ENCODE data around the gene LARP6. TPM values are rescaled to one million over a fixed set of nuclear protein-coding genes. Genes with fewer than 3 reads are reported as not detected.

The LARP6 gene
- total RNA-seq, 1 experiment from 2014 or later = 31.2 TPM

DNA sequence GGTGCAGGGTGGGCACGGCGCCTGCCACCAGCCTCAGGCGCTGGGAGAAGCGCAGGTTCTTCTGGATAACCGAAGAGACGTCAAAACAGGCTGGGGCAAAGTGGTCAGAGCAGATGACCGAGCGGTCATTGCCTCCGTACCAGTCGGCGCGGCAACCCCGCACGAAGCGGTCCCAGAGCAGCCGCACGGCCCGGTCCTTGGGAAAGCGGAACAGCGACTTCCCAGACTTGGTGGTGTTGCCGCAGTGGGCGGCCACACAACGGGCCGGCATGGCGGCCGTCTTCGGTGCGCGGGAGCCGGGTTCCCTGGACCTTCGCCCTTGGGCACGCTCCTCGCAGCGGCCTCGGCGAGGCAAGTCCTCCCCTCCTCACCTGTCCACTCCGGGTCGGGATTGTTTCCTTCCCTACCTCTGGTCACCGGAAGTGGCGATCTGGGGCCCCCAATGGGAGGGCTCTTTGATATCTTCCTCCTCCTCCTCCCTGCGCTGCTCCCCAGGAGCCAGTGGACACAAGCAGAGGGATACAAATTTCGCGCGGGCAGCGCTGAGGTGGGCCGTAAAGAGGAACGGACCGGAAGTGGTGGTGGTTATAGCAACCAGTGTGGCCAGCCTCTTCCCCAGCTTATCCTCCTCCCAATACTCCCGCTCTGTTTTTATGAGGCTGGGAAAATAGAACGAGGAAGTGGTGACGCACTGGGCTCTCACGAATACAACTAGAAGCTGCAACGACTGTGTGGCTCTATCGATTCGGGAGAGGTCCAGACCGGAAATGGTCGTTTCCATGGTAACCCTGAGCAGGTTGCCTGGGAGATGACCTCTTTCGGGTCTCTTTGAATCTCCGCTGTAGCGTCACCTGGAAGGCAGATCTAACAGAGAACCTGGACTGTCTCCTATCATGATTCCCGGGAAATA is 38.3 kb upstream of the LARP6 start, which contains the start of the genes LRRC49 and THAP10:
Gene LRRC49, plus strand, starts transcription at position 825 of the 910 bp plus-strand sequence. Its CDS starts 69 bp downstream, at position 894.
Gene THAP10, minus strand, starts transcription at position 432 of the 910 bp plus-strand sequence. Its CDS starts 161 bp downstream, at position 271.
- no peak for TF ChIP-seq EZH2 (IDR thresholded peaks at IDR 0.05; ENCODE audit: low read depth)
- TF ChIP-seq, protein P1, sequence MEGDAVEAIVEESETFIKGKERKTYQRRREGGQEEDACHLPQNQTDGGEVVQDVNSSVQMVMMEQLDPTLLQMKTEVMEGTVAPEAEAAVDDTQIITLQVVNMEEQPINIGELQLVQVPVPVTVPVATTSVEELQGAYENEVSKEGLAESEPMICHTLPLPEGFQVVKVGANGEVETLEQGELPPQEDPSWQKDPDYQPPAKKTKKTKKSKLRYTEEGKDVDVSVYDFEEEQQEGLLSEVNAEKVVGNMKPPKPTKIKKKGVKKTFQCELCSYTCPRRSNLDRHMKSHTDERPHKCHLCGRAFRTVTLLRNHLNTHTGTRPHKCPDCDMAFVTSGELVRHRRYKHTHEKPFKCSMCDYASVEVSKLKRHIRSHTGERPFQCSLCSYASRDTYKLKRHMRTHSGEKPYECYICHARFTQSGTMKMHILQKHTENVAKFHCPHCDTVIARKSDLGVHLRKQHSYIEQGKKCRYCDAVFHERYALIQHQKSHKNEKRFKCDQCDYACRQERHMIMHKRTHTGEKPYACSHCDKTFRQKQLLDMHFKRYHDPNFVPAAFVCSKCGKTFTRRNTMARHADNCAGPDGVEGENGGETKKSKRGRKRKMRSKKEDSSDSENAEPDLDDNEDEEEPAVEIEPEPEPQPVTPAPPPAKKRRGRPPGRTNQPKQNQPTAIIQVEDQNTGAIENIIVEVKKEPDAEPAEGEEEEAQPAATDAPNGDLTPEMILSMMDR (conservative IDR thresholded peaks at IDR 0.05) = no peak

DNA sequence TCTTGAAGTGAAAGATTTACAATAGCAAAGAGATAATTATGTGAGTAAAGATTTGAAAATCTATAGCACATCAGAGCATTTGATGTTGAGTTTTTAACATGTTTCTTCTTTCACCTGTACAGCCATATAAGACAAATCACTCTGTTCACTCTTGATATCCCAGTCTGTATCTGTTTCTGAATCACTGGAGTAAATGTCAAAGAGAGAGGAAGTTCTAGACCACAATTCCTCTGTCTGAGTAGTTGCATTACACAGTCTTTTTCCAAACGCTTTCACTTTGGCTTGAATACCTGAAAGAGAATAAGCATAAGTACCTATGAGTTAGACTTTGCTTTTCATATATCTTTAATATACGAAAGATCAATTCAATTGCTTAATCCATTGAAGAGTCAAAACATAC is 28.4 kb upstream of the LARP6 start:
- Histone ChIP-seq H3K4me3 (no peak overlapping the region), H3K4me1 (replicated peaks; ENCODE audit: insufficient read depth) (no peaks in the 10 kb centered on the region), H4K20me1 (ENCODE audit: insufficient read depth) (no peaks in the 10 kb centered on the region), H3K4me2 (no peak overlapping the region), H3F3A (ENCODE audit: insufficient read depth, low read depth) (no peaks in the 10 kb centered on the region), H3K27me3 (ENCODE audit: insufficient read depth, low read depth) (no peaks in the 10 kb centered on the region), H3K9me3 (ENCODE audit: insufficient read depth, low read depth) (no peaks in the 10 kb centered on the region), H3K79me2 (ENCODE audit: low read depth) (no peaks in the 10 kb centered on the region), H2AFZ (no peak overlapping the region), H3K27ac (no peak overlapping the region), H3K36me3 (ENCODE audit: low read depth) (no peaks in the 10 kb centered on the region), H3K9me2 (ENCODE audit: insufficient read depth) (no peaks in the 10 kb centered on the region)
- intact Hi-C loops (cut with micrococcal nuclease; ENCODE audit: unreplicated experiment) = no loop called here
- CTCF ChIA-PET = no interaction called here
- TF ChIP-seq, protein P1 (conservative IDR thresholded peaks at IDR 0.05) = no peak
- TF ChIP-seq EZH2 (IDR thresholded peaks at IDR 0.05; ENCODE audit: low read depth) = no peak
- POLR2A ChIA-PET (ENCODE audit: unreplicated experiment) = no interaction called here
- BruUV-seq (replicated peaks) = no TSS peak
- no peak for DNase-seq

More for the DNA sequence above, 38.3 kb upstream of the LARP6 start, which contains the start of the genes LRRC49 and THAP10:
- peak; percentile 87 to 88 for DNase-seq
- intact Hi-C loops (cut with micrococcal nuclease; ENCODE audit: unreplicated experiment) = loop anchor here (2.0 to 10.0 kb wide), 4 partner anchors 65 to 913 kb away; no protein-coding TSS in a partner anchor
- peak within 1 kb of the TSS; percentile 90 for H3K4me2 ChIP-seq
- H3K27me3 ChIP-seq (ENCODE audit: insufficient read depth, low read depth) = no peaks in the 10 kb centered on the region
- H4K20me1 ChIP-seq (ENCODE audit: insufficient read depth) = no peaks in the 10 kb centered on the region
- BruUV-seq (replicated peaks) = TSS peak; percentile 86
- H2AFZ ChIP-seq = peak within 1 kb of the TSS; percentile 95
- peak within 1 kb of the TSS; percentile 91 for H3K4me3 ChIP-seq
- H3K9me2 ChIP-seq (ENCODE audit: insufficient read depth) = no peaks in the 10 kb centered on the region
- H3K4me1 ChIP-seq (replicated peaks; ENCODE audit: insufficient read depth) = peaks cover 22% of the 10 kb centered on the region
- H3K9me3 ChIP-seq (ENCODE audit: insufficient read depth, low read depth) = no peaks in the 10 kb centered on the region
- peaks cover 26% of the 10 kb centered on the region for H3K79me2 ChIP-seq (ENCODE audit: low read depth)
- CTCF ChIA-PET = interaction anchor here (0.6 to 1.0 kb wide), 2 partner anchors 98 to 555 kb away, joined by 3 read pairs; no protein-coding TSS in a partner anchor
- peaks cover 20% of the 10 kb centered on the region; the same call in 1 of the 2 replicates for H3F3A ChIP-seq (ENCODE audit: insufficient read depth, low read depth)
- H3K36me3 ChIP-seq (ENCODE audit: low read depth) = no peaks in the 10 kb centered on the region
- POLR2A ChIA-PET (ENCODE audit: unreplicated experiment) = no interaction called here
- H3K27ac ChIP-seq = peak within 1 kb of the TSS; percentile 54

DNA sequence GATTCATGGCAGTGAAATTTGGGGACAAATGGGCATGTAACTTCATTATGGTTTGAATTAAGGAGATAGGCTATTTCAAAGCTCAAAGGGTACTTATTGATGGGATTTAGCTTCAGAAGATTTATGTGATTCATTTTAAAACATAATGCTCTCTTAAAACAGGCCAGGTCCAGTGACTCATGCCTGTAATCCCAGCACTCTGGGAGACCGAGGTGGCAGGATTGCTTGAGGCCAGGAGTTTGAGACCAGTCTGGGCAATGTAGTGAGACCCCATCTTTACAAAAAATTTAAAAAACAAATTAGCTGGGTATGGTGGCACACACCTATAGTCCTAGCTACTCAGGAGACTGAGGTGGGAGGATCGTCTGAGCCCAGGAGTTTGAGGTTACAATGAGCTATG is 26.8 kb upstream of the LARP6 start:
- H3K27ac ChIP-seq = no peak overlapping the region
- H3K9me2 ChIP-seq (ENCODE audit: insufficient read depth) = no peaks in the 10 kb centered on the region
- no peaks in the 10 kb centered on the region for H3K9me3 ChIP-seq (ENCODE audit: insufficient read depth, low read depth)
- DNase-seq = no peak
- no peaks in the 10 kb centered on the region for H3K27me3 ChIP-seq (ENCODE audit: insufficient read depth, low read depth)
- H3K4me3 ChIP-seq = no peak overlapping the region
- ChIA-PET POLR2A (ENCODE audit: unreplicated experiment) (interaction anchor here (0.6 kb wide), 1 partner anchor 1191 kb away, joined by 11 read pairs; no protein-coding TSS in a partner anchor), CTCF (interaction anchor here (0.7 kb wide), 1 partner anchor 270 kb away, joined by 3 read pairs; no protein-coding TSS in a partner anchor)
- H3K79me2 ChIP-seq (ENCODE audit: low read depth) = no peaks in the 10 kb centered on the region
- BruUV-seq (replicated peaks) = no TSS peak
- intact Hi-C loops (cut with micrococcal nuclease; ENCODE audit: unreplicated experiment) = no loop called here
- H3F3A ChIP-seq (ENCODE audit: insufficient read depth, low read depth) = no peaks in the 10 kb centered on the region; the same call in 1 of the 2 replicates
- no peaks in the 10 kb centered on the region for H3K4me1 ChIP-seq (replicated peaks; ENCODE audit: insufficient read depth)
- H3K4me2 ChIP-seq = no peak overlapping the region
- no peak overlapping the region for H2AFZ ChIP-seq
- TF ChIP-seq, protein P1 (conservative IDR thresholded peaks at IDR 0.05) = no peak
- TF ChIP-seq EZH2 (IDR thresholded peaks at IDR 0.05; ENCODE audit: low read depth) = no peak
- no peaks in the 10 kb centered on the region for H3K36me3 ChIP-seq (ENCODE audit: low read depth)
- H4K20me1 ChIP-seq (ENCODE audit: insufficient read depth) = no peaks in the 10 kb centered on the region

All from PC-9 (cell line).